ENCODE measurements around the gene TEKTIP1.

The TEKTIP1 gene

DNA sequence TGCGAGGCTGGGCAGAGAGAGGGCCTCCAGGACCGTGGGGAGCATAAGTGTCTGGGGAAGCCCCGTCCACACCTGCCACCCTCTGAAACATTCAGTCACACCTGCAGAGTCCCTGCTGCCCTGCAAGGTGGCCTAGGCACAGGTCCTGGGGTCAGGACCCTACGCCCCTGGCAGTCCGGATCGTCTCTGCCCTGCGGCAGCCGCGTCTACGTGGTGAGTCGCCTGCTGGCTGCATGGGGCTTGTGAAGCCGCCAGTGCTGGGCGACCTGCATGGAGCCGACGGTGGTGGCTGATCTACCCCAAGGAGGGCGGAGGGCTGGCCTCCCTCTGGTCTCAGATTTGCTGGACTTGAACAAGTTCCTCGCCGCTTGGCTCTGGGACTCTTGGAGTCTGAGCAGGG lies 19.8 kb upstream of the TEKTIP1 start:
- Histone ChIP-seq H3K27ac (peak overlapping the region in 2 of 11 experiments; percentile 6 to 19; a peak in 1 of 22 replicates), H3K4me1 (peaks cover 70 to 86% (median 81%) of the 10 kb centered on the region in 10 experiments), H3K36me3 (peaks cover 20 to 60% (median 27%) of the 10 kb centered on the region in 11 experiments), H3K4me3 (peak overlapping the region in 3 of 10 experiments; percentile 14 to 32 (median 26); a peak in 3 of 20 replicates), H3K27me3 (no peaks in the 10 kb centered on the region), H3K9ac (peak overlapping the region in 10 of 11 experiments; percentile 7 to 60 (median 43); a peak in 16 of 22 replicates), H3K9me3 (replicated peaks in 1 of 11) (no peaks in the 10 kb centered on the region), H4K20me1 (peaks cover 100% of the 10 kb centered on the region in 11 experiments), H3K4me2 (peak overlapping the region; percentile 62 to 97 (median 84))
- TF ChIP-seq Cebpa-rat (IDR thresholded peaks at IDR 0.05), result no peak

DNA sequence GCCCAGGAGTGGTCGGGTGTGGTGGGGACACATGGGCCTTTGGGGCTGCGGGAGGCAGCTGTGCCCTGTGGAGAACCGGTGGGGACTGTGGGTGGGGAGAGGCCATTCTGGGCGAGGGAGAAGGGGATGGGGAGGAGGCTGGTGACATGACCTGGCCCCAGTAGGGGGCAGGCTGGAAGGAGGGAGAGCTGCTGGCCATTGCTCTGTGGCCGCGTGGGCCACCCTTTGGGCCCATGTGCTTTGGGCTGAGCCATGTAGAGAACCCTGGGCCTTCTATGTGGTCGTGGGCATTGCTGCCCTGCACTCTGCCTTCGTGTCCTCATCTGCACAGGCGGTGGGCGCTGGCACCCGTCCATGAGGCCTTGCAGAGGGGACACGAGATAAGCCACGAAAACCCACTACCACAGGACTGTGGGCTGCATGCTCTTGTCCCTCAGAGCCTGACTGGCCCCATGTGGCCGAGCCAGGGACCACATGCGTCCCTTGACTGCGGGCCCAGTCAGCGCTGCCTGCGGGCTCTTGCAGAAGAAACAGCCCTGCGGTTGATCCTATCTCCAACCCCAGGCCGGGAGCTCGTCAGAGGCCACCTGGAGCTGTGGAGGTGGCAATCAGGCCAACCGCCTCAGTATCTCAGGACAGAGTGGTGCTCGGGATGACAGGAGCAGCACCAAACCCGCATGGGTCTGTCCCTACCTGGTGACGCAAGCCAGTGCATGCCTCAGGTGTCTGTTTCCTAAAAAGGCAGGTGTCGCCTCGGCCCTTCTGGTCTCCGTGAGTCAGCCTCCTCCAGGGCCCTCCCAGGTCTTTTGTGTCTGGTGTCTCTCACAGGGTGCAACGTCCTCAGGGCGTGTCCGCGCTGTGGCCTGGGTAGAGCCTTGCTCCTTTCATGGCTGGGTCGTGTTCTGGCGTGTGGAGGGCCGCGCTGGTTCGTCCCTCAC lies 18.5 kb upstream of the TEKTIP1 start:
- H3K4me2 ChIP-seq, result peak overlapping the region; percentile 62 to 97 (median 84)
- peak overlapping the region in 2 of 11 experiments; percentile 38 to 40; a peak in 2 of 22 replicates for H3K27ac ChIP-seq
- H4K20me1 ChIP-seq, result peaks cover 98 to 100% (median 98%) of the 10 kb centered on the region in 11 experiments
- no peaks in the 10 kb centered on the region for H3K9me3 ChIP-seq (replicated peaks in 1 of 11)
- H3K4me3 ChIP-seq, result peak overlapping the region in 1 of 10 experiments; percentile 14; a peak in 1 of 20 replicates
- H3K4me1 ChIP-seq, result peaks cover 57 to 83% (median 77%) of the 10 kb centered on the region in 10 experiments
- no peak for TF ChIP-seq Cebpa-rat (IDR thresholded peaks at IDR 0.05)
- no peaks in the 10 kb centered on the region for H3K27me3 ChIP-seq
- H3K36me3 ChIP-seq, result peaks cover 31 to 63% (median 38%) of the 10 kb centered on the region in 11 experiments
- H3K9ac ChIP-seq, result peak overlapping the region in 9 of 11 experiments; percentile 7 to 60 (median 40); a peak in 12 of 22 replicates

DNA sequence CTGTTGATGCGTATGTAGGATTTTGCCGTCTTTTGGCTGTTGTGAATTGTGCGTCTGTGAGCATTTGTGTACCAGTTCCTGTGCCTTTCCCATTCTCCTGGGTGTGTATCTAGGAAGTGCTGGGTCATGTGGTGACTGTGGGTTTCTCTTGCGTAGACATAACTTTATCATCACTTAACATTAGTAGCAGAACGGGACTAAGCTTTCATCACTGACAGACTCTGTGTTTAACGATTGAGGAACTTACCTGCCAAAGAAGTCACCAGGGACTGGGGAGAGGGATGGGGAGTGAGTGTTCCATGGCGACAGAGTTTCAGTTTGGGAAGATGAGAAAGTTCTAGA lies 17.9 kb upstream of the TEKTIP1 start:
- peak overlapping the region; percentile 62 to 97 (median 84); a peak in 20 of 22 replicates for H3K4me2 ChIP-seq

DNA sequence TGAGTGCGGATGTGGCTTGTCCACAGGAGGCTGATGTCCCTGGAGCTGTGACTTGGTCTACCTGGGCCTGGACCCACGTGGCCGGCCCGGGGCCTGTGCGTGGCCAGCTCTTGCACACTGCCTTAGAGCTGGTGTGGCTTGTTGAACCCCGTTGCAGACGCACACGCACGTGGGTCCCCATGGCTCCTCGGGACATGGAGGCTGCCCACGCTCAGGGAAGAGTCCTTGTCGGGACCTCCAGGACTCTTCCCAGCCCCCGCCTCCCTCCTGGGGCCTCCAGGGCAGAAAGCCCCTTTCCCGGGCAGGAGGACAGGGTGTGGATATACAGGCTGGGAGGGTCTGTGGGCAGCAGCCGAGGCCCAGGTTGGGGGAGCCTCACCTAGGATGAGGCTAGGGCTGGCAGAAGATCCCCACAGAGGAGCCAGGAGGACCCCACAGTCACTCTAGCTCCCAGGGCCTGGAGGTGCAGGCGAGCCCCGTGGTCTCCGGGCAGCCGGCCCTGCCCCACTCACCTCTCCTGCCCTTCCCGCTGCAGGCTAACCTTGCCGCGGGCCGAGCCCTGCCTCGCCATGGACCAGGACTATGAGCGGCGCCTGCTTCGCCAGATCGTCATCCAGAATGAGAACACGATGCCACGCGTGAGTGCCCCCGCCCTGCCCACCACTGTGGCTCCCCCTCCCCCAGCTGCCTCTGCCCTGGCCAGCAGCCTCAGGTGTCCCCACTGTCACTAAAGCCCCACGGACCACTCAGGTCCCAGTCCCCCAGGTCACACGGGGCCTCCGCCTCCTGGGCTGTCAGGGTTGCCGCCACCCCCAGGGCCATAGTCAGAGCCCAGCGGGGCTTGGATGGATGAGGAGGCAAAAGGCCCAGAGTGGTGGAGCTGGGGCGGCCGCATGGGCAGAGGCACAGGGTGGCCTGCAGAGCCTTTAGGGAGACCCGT lies 16.3 kb upstream of the TEKTIP1 start:
- no peak overlapping the region for H3K27ac ChIP-seq
- peaks cover 34 to 68% (median 58%) of the 10 kb centered on the region in 10 experiments for H3K4me1 ChIP-seq
- H3K4me2 ChIP-seq, result 0 out of 22 replicates have a peak overlapping the region, but pooled peaks of 1 of the 11 experiments have one; percentile 5
- H3K9me3 ChIP-seq (replicated peaks in 1 of 11), result no peaks in the 10 kb centered on the region
- H3K4me3 ChIP-seq, result no peak overlapping the region
- no peaks in the 10 kb centered on the region for H3K27me3 ChIP-seq
- peaks cover 84 to 100% (median 94%) of the 10 kb centered on the region in 11 experiments for H4K20me1 ChIP-seq
- H3K36me3 ChIP-seq, result peaks cover 53 to 85% (median 59%) of the 10 kb centered on the region in 11 experiments
- peak overlapping the region in 3 of 11 experiments; percentile 8 to 14 (median 13); a peak in 2 of 22 replicates for H3K9ac ChIP-seq
- no peak for TF ChIP-seq Cebpa-rat (IDR thresholded peaks at IDR 0.05)

More for the DNA sequence above, 17.9 kb upstream of the TEKTIP1 start:
- Histone ChIP-seq H3K4me1 (peaks cover 50 to 83% (median 74%) of the 10 kb centered on the region in 10 experiments), H3K4me3 (no peak overlapping the region), H3K9me3 (replicated peaks in 1 of 11) (no peaks in the 10 kb centered on the region), H4K20me1 (peaks cover 97 to 100% (median 98%) of the 10 kb centered on the region in 11 experiments), H3K27ac (no peak overlapping the region), H3K9ac (no peak overlapping the region), H3K27me3 (no peaks in the 10 kb centered on the region), H3K36me3 (peaks cover 37 to 69% (median 44%) of the 10 kb centered on the region in 11 experiments)
- no peak for TF ChIP-seq Cebpa-rat (IDR thresholded peaks at IDR 0.05)

DNA sequence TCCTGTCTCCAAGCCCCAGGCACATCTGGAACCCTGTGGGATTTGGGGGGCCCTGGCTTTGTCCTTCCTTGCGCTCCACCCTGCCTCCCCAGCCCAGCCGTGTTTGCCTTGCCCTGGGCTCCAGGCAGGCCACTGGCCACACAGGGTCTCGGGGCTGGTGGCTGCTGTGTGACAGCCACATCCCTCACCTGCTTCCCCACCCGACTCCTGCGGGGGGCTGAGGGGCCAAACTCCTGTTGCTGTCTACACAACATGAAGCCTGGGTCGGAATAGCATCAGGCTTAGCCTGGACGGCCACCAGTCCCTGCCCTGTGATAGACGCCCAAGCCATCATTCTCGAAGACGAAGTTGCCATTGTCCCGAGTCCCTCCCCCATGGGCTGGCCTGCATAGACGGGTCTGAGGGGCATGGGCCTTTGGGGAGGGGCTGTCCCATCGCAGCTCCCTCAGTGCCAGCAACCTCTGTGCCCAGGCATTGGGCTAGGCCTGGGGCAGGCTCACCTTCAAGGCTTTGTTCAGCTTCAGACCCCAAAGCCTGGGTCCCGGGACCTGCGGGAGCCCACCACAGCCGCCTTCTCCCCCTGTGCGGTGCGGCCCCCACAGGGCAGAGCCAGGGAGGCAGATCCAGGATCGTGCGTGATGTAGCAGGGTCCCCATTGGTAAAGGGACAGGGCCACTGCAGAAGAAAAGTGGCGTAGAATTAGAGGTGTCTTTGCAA lies 15.5 kb upstream of the TEKTIP1 start:
- no peak for TF ChIP-seq Cebpa-rat (IDR thresholded peaks at IDR 0.05)
- no peak overlapping the region for H3K4me2 ChIP-seq
- H4K20me1 ChIP-seq, result peaks cover 76 to 99% (median 86%) of the 10 kb centered on the region in 11 experiments
- no peaks in the 10 kb centered on the region for H3K9me3 ChIP-seq (replicated peaks in 1 of 11)
- H3K27me3 ChIP-seq, result no peaks in the 10 kb centered on the region
- peaks cover 26 to 60% (median 50%) of the 10 kb centered on the region in 10 experiments for H3K4me1 ChIP-seq
- H3K9ac ChIP-seq, result peak overlapping the region in 2 of 11 experiments; percentile 8 to 13; a peak in 1 of 22 replicates
- H3K27ac ChIP-seq, result no peak overlapping the region
- peaks cover 59 to 89% (median 65%) of the 10 kb centered on the region in 11 experiments for H3K36me3 ChIP-seq
- no peak overlapping the region for H3K4me3 ChIP-seq

DNA sequence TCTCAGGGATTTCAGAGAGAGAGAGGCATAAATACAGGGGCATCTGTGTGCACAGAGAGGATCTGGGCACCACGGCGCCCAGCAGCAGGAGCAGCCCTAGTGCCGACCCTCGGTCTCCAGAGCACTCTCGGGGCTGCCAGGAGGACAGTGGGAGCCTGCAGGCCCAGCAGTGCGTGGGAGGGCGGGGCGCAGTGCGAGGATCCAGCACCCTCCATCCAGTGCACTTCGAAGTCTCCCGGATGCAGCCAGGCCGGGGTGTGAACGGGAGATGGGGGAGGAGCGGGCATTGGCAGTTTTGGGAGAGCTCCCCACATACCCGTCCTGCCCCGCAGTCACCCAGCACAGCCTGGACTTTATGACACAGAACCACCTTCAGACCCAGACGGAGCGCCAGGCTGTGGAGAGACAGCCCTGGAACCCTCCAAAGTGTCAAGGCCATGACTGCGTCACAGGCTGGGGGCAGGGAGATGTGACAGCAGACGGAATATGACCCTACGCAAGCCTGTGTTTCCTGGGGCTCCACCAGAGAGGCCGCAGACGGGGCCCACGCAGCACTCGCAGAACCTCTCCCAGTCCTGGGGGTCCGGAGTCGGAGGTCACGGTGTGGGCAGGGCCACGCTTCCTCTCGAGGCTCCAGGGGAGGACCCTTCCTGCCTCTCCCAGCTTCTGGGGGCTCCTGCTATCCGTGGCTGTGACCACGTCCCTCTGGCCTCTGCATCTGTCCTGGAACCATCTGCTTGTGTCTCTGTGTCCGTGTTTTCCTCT lies 14.7 kb upstream of the TEKTIP1 start:
- H3K4me2 ChIP-seq, result peak overlapping the region in 2 of 11 experiments; percentile 24 to 38; a peak in 1 of 22 replicates
- no peak for TF ChIP-seq Cebpa-rat (IDR thresholded peaks at IDR 0.05)
- no peaks in the 10 kb centered on the region for H3K9me3 ChIP-seq (replicated peaks in 1 of 11)
- no peak overlapping the region for H3K4me3 ChIP-seq
- no peak overlapping the region for H3K27ac ChIP-seq
- no peaks in the 10 kb centered on the region for H3K27me3 ChIP-seq
- H4K20me1 ChIP-seq, result peaks cover 68 to 99% (median 78%) of the 10 kb centered on the region in 11 experiments
- peaks cover 59 to 86% (median 65%) of the 10 kb centered on the region in 11 experiments for H3K36me3 ChIP-seq
- H3K4me1 ChIP-seq, result peaks cover 19 to 52% (median 43%) of the 10 kb centered on the region in 10 experiments
- no peak overlapping the region for H3K9ac ChIP-seq

DNA sequence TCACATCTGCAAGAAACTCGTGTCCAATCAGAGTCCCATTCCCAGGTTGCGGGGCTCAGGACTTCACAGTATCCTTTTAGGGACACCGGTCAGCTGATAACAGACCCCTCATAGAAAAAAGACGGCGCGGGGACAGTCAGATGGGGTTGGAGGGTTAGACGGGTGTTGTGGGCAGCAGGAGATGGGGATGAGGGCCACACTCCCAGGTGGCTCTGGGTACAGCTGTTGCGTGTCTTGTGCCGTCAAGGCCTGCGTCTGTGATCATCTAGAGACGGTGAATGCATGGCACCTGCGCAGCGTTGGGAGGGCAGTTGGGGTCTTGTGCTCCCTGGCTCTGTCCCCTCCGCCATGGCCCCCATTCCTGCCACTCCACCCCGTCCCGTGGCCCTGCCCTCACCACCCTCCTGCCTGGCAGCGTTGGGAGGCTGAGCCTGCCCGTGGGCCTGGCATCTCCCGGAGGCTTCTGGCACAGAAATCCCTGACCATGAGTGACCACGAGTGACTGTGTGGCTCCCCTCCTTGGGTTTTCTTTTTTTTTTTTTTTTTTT lies 14.0 kb upstream of the TEKTIP1 start:
- no peak for TF ChIP-seq Cebpa-rat (IDR thresholded peaks at IDR 0.05)
- H3K9ac ChIP-seq, result no peak overlapping the region
- no peaks in the 10 kb centered on the region for H3K9me3 ChIP-seq (replicated peaks in 1 of 11)
- H3K4me1 ChIP-seq, result peaks cover 11 to 45% (median 35%) of the 10 kb centered on the region in 10 experiments; a peak in 19 of 20 replicates
- H4K20me1 ChIP-seq, result peaks cover 61 to 95% (median 71%) of the 10 kb centered on the region in 11 experiments
- H3K4me2 ChIP-seq, result peak overlapping the region in 6 of 11 experiments; percentile 16 to 44 (median 31); a peak in 9 of 22 replicates
- H3K4me3 ChIP-seq, result no peak overlapping the region
- H3K27ac ChIP-seq, result no peak overlapping the region
- H3K27me3 ChIP-seq, result no peaks in the 10 kb centered on the region
- H3K36me3 ChIP-seq, result peaks cover 59 to 79% (median 62%) of the 10 kb centered on the region in 11 experiments

All from BLaER1 treated with 17β-estradiol and CSF1 and Interleukin-3, amounts not matched to agents 10 nM and 100 nM (cell line).